Skeletal muscle cell (primary cell): ENCODE measurements around the gene ST3GAL4.

ENCODE experiments used
- DNase-seq: peaks from one replicate; pipeline ENCODE4 v3.0.0-alpha.2; 2010; ENCODE audit warnings: low read depth
- H3K4me3 ChIP-seq: 2 replicates; pipeline ENCODE4 v1.5.1; 2011; ENCODE audit warnings: low read depth, mild to moderate bottlenecking, control low read depth, low read length, moderate library complexity

Gene ST3GAL4

DNA sequence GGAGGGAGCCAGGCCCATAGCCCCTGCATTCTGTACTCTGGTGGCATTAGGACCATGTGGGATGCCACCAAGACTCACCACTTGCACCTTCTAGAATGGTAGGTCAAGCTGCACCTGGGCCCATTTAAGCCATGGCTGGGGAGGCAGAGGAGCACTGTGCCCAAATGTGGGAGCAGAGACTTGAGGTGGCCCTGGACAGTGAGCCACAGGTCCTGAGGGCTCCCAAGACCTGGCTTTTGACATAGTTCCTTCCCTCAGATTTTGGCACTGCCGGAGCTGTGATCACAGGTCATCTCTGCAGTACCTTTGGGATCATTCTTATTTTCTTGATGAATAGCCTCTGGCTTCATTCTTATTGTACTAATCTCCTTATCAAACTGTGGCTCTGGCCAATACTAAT lies 43.2 kb downstream of the ST3GAL4 start:
- no peak for DNase-seq
- no peak overlapping the region for H3K4me3 ChIP-seq

DNA sequence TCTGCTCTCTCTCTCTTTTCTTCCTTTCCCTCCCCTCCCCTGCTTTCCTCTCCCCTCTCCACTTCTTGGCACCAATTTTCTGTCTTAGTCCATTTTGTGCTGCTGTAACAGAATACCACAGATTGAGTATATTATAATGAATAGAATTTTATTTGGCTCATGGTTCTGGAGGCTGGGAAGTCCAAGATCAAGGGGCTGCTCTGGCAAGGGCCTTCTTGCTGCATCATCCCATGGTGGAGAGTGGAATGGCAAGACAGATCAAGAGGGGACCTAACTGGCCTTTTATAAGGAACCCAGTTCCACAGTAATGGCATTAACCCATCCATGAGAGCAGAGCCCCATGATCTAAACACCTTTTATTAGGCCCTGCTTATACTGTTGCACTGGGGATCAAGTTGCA lies 44.5 kb downstream of the ST3GAL4 start:
- H3K4me3 ChIP-seq = no peak overlapping the region
- no peak for DNase-seq

DNA sequence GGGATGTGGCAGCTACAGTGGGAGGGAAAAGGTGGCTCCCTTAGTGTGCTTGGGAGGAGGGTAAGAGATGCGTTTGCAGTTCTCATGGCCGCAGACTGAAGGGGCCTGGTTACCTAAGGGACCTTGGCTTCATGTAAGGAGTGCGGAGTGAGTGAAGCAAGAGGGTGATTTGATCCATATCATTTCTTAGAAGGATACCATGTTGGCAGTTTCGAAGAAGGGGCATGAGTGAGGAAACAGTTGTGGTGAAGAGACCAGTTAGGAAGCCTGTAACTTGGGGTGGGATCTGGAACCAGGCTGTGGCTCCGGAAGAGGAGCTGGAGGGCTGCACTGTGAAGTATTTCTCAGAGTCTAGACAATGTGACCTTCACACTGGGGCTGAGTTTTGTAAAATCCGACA lies 45.0 kb downstream of the ST3GAL4 start:
- no peak for DNase-seq
- H3K4me3 ChIP-seq = no peak overlapping the region

DNA sequence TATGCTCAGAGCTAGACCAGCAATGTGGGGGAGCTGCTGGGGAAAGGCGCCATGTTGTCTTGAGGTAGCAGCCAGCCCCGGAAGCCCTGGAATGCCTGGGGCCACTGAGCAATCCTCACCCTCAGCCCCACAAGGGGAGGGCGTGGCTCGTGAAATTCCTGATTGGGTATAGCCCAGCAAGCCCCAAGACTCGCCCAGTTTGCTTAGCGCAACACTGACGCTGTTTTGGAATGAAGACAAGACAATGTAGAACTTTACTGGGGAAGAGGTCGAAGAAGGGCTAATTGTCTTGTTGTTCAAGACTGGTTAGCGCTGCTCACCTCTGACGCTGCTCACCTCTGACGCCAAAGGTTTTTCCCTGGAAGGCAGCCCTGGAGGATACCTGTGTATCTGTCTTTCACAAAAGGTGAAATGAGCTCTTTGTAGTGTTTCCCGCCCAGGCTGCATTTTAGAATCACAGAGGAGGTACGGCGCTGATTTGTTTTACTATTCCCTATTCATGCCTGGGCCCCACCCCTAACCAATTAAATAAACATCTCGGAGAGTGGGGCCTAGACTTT lies 47.6 kb downstream of the ST3GAL4 start:
- H3K4me3 ChIP-seq = no peak overlapping the region
- DNase-seq = no peak

DNA sequence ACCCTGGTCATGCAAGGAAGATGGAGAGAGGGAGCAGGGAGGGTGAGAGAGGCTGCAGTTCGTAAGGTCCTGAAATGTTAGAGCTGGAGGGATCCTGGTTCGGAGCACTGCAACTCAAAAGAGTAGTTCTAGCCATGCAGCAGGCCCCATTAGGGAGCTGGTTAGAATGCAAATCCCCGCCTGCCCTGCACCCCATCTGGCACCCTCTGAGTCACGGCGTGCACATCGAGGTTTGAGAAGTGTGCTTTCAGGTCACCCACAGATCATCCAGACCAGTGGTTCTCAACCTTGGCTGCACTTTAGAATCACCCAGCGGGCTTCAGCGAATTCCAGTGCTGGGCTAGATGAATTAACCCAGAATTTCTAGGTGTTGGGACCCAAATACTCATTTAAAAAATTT lies 48.2 kb downstream of the ST3GAL4 start:
- no peak overlapping the region for H3K4me3 ChIP-seq
- no peak for DNase-seq

DNA sequence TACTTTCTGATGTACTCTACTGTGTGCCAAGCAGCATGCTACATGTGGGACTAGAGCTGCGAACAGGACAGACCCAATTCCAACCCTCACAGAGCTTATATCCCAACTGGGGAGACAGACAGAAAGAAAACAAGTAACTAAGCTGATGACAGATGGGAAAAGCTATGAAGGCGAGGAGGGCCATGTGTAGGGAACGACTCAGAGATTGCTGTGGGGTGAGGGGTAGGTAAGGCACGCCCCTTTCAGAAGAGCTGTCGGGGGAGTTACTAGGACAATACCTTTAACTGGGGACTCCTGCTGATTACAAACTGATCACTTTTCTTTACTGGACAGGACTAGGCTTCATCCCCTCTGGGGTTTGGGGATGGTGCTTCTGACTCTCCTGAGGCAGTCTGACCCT lies 48.9 kb downstream of the ST3GAL4 start:
- no peak overlapping the region for H3K4me3 ChIP-seq
- DNase-seq = no peak

DNA sequence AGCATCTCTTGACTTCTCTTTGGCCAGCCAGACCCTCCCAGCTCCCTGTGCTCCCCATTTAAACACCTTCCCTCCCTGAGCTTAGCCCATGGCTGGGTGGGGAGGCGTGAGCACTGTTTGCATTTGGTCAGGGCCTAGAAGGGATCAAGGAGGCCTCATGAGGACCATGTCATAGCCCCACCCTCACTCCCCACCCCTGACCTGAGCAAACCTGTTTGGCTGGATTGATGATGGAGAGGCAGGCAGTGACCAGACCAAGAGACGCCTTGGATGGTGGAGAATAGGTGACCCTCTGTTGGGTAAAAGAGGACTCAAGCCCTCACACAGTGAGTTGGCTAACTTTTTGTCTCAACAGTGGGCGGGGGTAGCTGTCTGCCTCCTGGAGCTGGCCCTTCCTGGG lies 49.9 kb downstream of the ST3GAL4 start:
- DNase-seq = no peak
- no peak overlapping the region for H3K4me3 ChIP-seq

DNA sequence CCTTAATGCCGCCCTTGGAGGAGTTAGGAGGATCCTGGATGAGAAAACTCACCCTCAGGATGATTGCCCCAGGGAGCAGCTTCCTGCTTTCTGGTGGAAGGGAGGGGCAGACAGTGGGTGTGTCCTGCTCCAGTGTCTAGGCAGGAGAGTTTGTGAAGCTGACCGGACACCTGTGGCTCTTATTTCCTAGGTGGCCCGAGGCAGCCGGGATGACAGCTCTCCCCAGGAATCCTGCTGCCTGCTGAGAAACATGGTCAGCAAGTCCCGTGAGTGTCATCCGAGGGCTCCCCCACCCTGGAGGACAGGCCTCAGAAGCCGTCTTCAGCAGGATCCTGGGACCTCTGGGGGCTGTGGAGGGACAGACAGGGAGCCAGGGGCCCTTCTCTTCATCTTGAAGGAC lies 50.4 kb downstream of the ST3GAL4 start:
- no peak overlapping the region for H3K4me3 ChIP-seq

DNA sequence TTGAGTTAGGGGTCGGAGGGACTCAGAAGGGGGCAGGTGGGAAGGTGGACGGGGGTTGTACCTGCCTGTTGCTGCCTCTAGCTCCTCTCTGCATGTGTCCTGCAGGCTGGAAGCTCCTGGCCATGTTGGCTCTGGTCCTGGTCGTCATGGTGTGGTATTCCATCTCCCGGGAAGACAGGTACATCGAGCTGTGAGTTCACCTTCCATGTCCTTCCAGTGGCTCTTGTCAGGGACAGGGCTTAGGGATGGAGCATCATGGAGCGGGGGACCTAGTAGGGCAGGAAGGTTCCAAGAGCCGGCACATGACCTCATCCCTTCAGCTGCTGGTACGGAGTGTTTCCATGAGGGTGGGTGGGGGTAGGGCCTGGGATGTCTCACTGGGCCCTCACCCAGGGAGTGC lies 50.9 kb downstream of the ST3GAL4 start:
- DNase-seq = no peak
- no peak overlapping the region for H3K4me3 ChIP-seq

More for the DNA sequence above, 50.4 kb downstream of the ST3GAL4 start:
- no peak for DNase-seq

DNA sequence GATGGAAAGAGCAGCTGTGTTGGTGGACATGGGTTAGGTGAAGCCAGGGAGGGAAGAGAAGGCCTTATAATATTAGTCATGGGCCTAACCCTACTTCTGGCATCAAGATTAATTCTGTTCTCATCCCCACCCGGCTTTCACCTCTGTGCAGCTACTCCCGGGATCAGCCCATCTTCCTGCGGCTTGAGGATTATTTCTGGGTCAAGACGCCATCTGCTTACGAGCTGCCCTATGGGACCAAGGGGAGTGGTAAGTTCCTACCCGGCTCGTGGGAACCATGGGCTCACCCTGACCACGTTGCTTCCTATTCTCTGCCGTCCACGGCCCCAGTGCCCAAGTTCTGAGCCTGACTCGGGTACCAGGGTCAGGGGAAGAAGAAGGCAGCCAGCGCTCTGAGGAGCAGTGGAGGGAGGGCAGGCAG lies 51.6 kb downstream of the ST3GAL4 start:
- no peak for DNase-seq
- no peak overlapping the region for H3K4me3 ChIP-seq

DNA sequence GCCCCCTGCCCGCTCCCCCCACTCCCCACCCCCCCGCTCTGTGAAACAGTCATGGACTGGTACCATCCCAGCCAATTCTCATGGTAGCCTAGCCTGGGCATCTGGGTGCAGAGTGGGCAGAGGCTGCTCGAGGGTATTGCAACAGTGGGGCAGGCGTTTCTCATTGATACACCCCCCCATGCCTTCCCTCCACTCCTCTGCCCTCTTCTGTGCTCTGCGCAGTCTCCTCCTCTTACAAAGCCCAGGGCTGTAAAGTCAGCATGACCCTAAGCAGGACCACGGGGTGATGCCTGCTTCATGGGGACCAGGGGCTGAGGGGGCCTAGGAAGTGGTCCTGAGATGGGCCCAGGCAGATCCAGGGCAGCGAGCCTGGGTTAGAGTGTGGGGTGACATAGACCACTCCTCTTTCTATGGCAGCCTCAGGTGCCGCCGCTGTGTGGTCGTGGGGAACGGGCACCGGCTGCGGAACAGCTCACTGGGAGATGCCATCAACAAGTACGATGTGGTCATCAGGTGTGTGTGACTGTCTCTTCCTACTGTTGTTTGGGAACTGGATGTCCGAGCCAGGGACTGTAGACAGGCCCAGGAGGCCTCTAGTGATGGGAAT lies 52.3 kb downstream of the ST3GAL4 start:
- H3K4me3 ChIP-seq = no peak overlapping the region
- DNase-seq = no peak

DNA sequence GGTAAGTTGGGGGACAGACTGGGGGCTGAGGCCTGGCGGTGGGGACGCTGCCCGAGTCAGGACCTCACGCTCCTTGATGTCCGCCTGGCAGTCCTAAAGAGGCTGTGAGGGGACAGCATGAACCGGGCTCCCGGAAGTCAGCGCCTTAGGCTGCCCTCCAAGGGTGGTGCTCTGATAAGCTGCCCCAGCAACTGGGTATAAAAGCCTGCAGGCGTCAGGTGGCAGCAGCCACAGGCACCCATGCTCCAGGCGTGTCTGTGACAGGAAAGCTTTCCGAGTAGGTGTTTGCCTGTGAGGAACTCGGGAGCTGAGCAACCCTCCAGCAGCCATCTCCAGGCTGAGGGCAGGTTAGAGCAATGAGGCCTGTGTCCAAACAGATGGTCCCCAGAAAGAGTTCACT lies 53.0 kb downstream of the ST3GAL4 start:
- DNase-seq = no peak
- no peak overlapping the region for H3K4me3 ChIP-seq

DNA sequence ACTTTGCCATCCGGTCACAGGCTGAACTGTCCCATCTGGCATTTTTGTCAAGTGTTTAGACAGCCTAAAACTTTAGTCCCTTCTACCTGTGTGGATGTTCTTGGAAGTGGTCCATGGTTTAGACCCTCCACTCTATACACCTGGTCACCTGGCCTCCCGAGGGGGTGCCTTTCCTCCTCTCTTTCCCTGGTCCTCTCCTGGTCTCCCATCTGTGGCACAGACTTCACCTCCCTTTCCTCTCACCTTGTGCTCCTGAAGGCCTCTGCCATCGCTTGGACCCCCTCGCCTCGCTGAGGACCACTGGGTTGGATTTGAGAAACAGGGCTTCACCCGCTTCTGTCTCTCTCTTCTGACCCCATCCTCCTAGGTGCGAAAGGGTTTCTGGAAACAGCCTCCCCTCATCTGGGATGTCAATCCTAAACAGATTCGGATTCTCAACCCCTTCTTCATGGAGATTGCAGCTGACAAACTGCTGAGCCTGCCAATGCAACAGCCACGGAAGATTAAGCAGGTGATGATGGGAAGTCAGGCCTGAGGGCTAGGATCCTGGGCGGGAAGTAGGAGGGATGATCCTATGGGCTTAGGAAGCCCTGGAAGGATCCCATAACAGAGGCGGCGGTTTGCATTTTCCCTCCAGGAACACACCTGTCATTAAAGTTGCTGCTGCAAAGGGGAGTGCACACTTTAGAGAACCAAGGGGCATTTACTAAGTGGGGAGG lies 53.6 kb downstream of the ST3GAL4 start:
- DNase-seq = no peak

DNA sequence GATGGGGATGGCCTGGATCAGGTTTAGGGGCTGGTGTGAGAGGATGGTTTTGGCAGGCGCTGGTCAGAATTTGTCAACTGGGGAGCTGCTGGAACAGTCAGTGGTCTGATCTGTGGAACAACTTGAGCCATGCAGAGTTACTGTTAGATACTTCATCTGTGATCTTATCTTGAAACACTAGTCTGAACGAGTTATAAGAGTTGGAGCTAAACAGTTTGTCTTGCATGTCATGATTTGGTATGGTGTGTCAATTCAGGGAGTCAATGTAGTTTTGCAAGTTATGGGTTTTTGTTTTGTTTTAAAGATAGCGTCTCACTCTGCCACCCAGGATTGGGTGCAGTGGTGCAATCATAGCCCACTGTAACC lies 54.1 kb downstream of the ST3GAL4 start:
- H3K4me3 ChIP-seq = no peak overlapping the region
- no peak for DNase-seq

More for the DNA sequence above, 53.6 kb downstream of the ST3GAL4 start:
- no peak overlapping the region for H3K4me3 ChIP-seq

DNA sequence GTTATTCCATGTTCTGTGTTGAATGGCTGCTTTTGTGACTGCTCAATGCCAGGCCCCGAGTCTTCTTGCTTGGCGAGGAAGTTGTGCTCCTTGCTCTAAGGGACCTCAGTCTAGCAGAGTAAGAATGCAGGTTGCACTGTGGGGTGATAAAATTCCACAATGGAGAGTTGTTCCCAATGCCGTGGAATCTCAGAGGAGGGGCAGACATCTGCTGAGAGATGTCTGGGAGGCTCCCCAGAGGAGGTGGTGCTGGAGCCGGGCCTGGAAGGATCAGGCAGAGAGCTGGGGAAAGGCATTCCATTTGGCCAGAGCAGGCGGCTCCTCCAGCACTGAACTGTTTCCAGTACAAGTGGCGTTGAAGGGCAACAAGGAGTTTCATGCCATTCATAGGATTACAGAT lies 55.2 kb downstream of the ST3GAL4 start:
- no peak overlapping the region for H3K4me3 ChIP-seq
- DNase-seq = no peak

DNA sequence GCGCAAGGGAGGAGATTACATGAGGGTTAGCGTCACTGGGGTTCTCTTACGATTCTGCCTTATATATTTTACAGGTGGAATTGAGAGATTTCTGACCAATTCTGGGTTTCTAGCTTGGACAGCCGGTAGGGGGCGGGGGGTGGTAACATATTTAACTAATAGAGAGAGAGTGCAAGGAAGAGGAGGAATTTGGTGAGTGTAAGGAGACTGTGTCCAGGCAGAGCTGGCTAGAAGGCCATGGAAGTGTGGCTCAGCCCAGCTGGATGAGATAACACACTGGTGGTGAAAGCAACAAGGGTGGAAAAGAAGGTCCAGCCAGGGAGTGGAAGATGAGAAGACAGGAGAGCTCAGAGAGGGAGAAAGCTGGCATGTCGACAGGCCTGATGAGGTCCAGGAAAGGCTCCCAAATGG lies 56.5 kb downstream of the ST3GAL4 start:
- no peak for DNase-seq
- H3K4me3 ChIP-seq = no peak overlapping the region

DNA sequence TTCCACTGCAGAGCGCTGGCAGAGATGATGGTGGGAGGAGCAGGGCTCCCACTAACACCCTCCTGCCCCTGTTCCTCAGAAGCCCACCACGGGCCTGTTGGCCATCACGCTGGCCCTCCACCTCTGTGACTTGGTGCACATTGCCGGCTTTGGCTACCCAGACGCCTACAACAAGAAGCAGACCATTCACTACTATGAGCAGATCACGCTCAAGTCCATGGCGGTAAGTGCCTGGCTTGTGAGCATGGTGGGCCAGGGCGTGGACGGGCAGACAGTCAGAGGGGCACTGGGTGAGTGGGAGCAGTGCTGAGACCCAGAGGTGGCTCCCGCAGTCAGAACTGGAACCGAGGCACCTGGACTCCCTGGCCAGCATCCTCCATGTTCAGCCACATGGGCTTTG lies 57.9 kb downstream of the ST3GAL4 start:
- DNase-seq = no peak
- no peak overlapping the region for H3K4me3 ChIP-seq

DNA sequence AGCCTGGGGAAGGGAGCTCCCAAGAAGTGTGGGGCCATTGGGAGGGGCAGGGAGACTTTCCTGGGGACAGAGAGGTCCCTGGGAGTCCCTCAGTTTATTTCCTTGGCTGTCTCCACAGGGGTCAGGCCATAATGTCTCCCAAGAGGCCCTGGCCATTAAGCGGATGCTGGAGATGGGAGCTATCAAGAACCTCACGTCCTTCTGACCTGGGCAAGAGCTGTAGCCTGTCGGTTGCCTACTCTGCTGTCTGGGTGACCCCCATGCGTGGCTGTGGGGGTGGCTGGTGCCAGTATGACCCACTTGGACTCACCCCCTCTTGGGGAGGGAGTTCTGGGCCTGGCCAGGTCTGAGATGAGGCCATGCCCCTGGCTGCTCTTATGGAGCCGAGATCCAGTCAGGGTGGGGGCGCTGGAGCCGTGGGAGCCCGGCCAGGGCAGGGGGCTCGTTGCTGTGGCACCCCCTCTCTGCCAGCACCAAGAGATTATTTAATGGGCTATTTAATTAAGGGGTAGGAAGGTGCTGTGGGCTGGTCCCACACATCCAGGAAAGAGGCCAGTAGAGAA lies 58.4 kb downstream of the ST3GAL4 start:
- DNase-seq = no peak
- H3K4me3 ChIP-seq = no peak overlapping the region

DNA sequence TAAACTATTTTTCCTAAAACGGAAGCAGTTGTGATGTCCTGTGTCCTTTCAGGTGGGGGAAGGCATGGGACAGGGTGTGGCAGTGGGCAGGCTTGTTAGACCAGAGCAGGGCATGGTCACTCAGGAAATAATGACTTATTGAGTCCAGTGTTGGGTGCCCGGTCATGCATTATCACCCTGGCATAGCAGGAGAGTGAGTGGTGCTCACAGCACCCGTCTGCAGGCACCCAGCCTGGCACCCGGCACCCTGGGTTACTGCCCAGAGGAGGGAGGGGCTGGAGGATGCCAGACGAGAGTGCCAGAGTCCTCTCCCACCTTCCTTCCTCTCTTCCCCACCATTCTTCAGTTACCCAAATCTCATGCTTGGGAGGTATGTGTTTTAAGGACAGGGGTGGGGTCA lies 59.1 kb downstream of the ST3GAL4 start:
- no peak for DNase-seq
- H3K4me3 ChIP-seq = no peak overlapping the region

DNA sequence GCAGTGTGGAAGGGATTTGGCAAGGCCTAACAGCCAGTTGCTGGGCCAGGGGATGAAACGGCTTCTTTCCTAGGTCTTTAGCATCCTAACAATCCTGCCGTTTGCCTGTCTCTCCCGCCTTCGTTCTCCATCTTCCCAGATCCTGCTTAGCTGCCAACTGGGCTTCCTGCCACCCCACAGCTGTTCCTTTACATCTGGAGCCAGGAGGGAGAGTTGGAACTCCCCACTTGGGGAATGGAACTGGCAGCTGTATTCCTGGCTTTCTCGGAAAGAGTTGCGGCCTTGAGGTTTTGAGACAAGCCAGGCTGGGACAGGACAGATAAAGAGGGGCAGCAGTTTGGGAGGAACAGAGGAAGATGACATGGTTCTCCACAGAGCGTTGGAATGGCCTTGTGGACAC lies 59.6 kb downstream of the ST3GAL4 start:
- peak; percentile 38 for DNase-seq
- H3K4me3 ChIP-seq = no peak overlapping the region
